ENCODE measurements around the gene SYNGR1. TPM values are rescaled to one million over a fixed set of nuclear protein-coding genes. Genes with fewer than 3 reads are reported as not detected.

SYNGR1 gene
- total and polyA plus RNA-seq, 12 donors: 29.8 to 85.8 (median 41.6) TPM

DNA sequence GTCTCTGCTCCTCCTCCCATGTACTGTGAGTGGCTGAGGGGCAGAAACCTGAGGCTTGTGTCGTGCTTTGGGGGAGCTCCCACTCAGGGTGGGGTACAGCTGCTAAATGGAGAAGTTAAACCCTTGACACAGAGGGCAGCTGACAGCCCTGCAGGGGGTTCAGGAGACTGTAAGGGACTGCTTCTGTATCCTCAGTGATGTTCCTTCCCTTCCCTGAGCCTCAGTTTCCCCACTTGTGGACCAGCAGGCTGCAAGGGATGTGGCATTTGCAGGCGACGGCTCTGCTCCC is 15.6 kb downstream of the SYNGR1 start:
- H3K27ac ChIP-seq: no peak overlapping the region
- intact Hi-C loops (cut with DNase I): no loop called here
- H3K4me1 ChIP-seq: peaks cover 0 to 29% (median 15%) of the 10 kb centered on the region in 9 donors
- no peak for DNase-seq
- H3K36me3 ChIP-seq: peaks cover 0 to 4% (median 0%) of the 10 kb centered on the region in 9 donors
- H3K4me3 ChIP-seq: no peak overlapping the region
- no peaks in the 10 kb centered on the region for H3K27me3 ChIP-seq
- TF ChIP-seq, protein P1, sequence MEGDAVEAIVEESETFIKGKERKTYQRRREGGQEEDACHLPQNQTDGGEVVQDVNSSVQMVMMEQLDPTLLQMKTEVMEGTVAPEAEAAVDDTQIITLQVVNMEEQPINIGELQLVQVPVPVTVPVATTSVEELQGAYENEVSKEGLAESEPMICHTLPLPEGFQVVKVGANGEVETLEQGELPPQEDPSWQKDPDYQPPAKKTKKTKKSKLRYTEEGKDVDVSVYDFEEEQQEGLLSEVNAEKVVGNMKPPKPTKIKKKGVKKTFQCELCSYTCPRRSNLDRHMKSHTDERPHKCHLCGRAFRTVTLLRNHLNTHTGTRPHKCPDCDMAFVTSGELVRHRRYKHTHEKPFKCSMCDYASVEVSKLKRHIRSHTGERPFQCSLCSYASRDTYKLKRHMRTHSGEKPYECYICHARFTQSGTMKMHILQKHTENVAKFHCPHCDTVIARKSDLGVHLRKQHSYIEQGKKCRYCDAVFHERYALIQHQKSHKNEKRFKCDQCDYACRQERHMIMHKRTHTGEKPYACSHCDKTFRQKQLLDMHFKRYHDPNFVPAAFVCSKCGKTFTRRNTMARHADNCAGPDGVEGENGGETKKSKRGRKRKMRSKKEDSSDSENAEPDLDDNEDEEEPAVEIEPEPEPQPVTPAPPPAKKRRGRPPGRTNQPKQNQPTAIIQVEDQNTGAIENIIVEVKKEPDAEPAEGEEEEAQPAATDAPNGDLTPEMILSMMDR (IDR thresholded peaks at IDR 0.05): no peak
- H3K9me3 ChIP-seq: no peaks in the 10 kb centered on the region
- no peak for ATAC-seq
- WGBS, 2 donors: 83 to 96% methylated on average over 3 of the region's 3 CpGs

DNA sequence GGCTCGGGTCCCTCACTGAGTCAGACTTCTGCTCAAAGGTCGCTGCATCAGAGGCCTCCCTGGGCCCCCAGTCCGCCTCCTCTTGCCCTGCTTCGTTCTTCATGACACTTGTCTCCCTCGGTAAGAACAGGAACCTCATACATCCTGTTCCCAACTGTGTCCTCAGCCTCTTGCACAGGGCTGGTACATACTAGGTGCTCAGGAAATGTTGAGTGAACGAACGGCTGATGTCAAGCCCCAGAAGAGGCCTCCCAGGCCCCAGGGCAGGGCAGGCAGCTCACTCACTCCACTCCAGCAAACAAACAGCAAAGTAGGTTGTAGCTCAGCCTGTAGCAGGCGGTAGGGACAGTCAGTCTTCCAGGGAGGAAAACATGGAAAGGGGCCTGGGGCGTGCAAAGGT is 17.2 kb downstream of the SYNGR1 start:
- Histone ChIP-seq H3K4me1 (peaks cover 0 to 29% (median 15%) of the 10 kb centered on the region in 9 donors), H3K27me3 (no peaks in the 10 kb centered on the region), H3K4me3 (no peak overlapping the region), H3K36me3 (peaks cover 0 to 4% (median 0%) of the 10 kb centered on the region in 9 donors), H3K27ac (no peak overlapping the region), H3K9me3 (peaks cover 0 to 8% (median 5%) of the 10 kb centered on the region in 11 donors)
- TF ChIP-seq, protein P1 (IDR thresholded peaks at IDR 0.05): no peak
- intact Hi-C loops (cut with DNase I): no loop called here
- ATAC-seq: no peak
- WGBS, 2 donors: 80 to 84% methylated on average over 9 of the region's 9 CpGs
- DNase-seq: no peak

DNA sequence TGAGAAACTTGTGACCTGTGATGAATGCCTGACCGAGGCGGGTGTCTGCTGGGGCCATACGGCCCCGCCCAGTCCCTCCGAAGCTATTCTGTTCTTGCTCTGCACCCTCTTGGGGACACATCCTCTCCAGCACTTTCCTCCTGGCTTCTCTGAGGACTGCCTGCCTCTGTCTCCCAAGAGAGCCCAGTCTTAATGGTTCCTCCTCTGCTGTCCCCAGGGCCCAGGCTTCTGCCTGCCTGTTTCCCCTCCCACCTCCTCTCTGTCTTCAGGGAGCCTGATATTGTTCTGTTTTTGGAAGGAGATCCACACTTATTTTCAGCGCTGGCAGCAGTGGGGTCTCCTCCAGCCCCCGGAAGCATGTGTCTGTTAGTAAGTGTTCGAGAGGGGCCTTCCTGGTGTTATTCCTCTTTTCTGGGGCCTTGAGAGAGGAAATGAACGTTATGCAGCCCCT is 18.7 kb downstream of the SYNGR1 start:
- peak in 1 of 2 donors; percentile 26 for DNase-seq
- intact Hi-C loops (cut with DNase I): no loop called here
- Histone ChIP-seq H3K9me3 (peaks cover 0 to 16% (median 5%) of the 10 kb centered on the region in 11 donors), H3K27me3 (no peaks in the 10 kb centered on the region), H3K27ac (peak overlapping the region in 1 of 10 donors; percentile 45), H3K4me3 (no peak overlapping the region), H3K36me3 (peaks cover 0 to 4% (median 0%) of the 10 kb centered on the region in 9 donors), H3K4me1 (peaks cover 0 to 29% (median 12%) of the 10 kb centered on the region in 9 donors)
- WGBS, 2 donors: 59 to 65% methylated on average over 9 of the region's 9 CpGs
- TF ChIP-seq, protein P1 (IDR thresholded peaks at IDR 0.05): no peak
- peak in 6 of 8 donors; percentile 12 to 52 (median 39) for ATAC-seq

DNA sequence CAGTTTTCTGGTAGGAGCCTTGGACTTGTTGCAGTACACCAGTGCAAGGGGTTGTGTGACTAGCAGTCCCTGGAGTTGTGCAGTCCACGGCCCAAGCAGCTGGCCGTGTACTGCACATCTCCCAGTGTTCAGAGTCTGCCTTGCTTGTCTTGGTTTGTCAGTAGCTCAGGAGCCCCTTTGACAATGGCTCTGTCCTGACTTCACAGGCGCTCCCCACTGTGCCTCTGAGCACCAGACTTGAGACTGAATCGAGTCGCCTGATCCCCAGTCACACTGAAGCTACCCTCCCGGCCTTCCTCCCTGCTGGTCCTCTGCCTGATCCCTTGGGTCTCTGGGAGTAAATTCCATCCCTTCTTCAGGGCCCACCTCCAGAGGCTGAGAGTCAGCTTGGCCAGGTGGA is 19.4 kb downstream of the SYNGR1 start:
- H3K27ac ChIP-seq: peak overlapping the region in 1 of 10 donors; percentile 45

More for the DNA sequence above, 19.4 kb downstream of the SYNGR1 start:
- Histone ChIP-seq H3K4me3 (no peak overlapping the region), H3K4me1 (peaks cover 0 to 22% (median 5%) of the 10 kb centered on the region in 9 donors), H3K9me3 (peaks cover 0 to 16% (median 5%) of the 10 kb centered on the region in 11 donors), H3K27me3 (no peaks in the 10 kb centered on the region), H3K36me3 (peaks cover 0 to 4% (median 0%) of the 10 kb centered on the region in 9 donors)
- DNase-seq (no peak), ATAC-seq (no peak)
- 82 to 88% methylated on average over 6 of the region's 6 CpGs for WGBS, 2 donors
- intact Hi-C loops (cut with DNase I): no loop called here
- TF ChIP-seq, protein P1 (IDR thresholded peaks at IDR 0.05): no peak

Measured in heart right ventricle (tissue), 16 donors.